Amniotic stem cell (primary cell): ENCODE data around the gene USP49.
A peak's percentile ranks its signal among the peaks of the same experiment; 100 is the strongest.

Experiments
- DNase-seq: peaks from one replicate; lab custom pipeline; 2025; lab: John Stamatoyannopoulos, UW

The USP49 gene

GRCh38 chr6:41874741-41875140 is 20.4 kb downstream of the USP49 start:
- DNase-seq, result no peak

- DNase-seq, result no peak
Measured at GRCh38 chr6:41872147-41872546, 23.0 kb downstream of the USP49 start.

- DNase-seq, result no peak
Measured at GRCh38 chr6:41871691-41872090, 23.5 kb downstream of the USP49 start.

GRCh38 chr6:41859356-41859755 is 35.8 kb downstream of the USP49 start:
- DNase-seq, result no peak

GRCh38 chr6:41858703-41859102 is 36.5 kb downstream of the USP49 start:
- no peak for DNase-seq

GRCh38 chr6:41850861-41851260 is 44.3 kb downstream of the USP49 start:
- no peak for DNase-seq

GRCh38 chr6:41846666-41847237 is 48.4 kb downstream of the USP49 start:
- DNase-seq, result peak; percentile 91

GRCh38 chr6:41843178-41843577 is 52.0 kb downstream of the USP49 start:
- DNase-seq, result no peak

GRCh38 chr6:41840326-41840725 is 54.8 kb downstream of the USP49 start:
- no peak for DNase-seq

GRCh38 chr6:41836660-41837052 is 58.5 kb downstream of the USP49 start:
- DNase-seq, result no peak

GRCh38 chr6:41836022-41836659 is 59.0 kb downstream of the USP49 start:
- DNase-seq, result no peak

GRCh38 chr6:41832263-41832662 is 62.9 kb downstream of the USP49 start:
- no peak for DNase-seq

- no peak for DNase-seq
Measured at GRCh38 chr6:41826343-41827022, 68.7 kb downstream of the USP49 start.

- DNase-seq, result no peak
Measured at GRCh38 chr6:41824571-41825569, 70.3 kb downstream of the USP49 start.

GRCh38 chr6:41823178-41823577 is 72.0 kb downstream of the USP49 start:
- DNase-seq, result no peak

GRCh38 chr6:41822021-41822420 is 73.2 kb downstream of the USP49 start:
- DNase-seq, result no peak

GRCh38 chr6:41821266-41821665 is 73.9 kb downstream of the USP49 start:
- DNase-seq, result no peak

GRCh38 chr6:41818271-41819054 is 76.7 kb downstream of the USP49 start:
- DNase-seq, result no peak

- no peak for DNase-seq
Measured at GRCh38 chr6:41815587-41815986, 79.6 kb downstream of the USP49 start.

GRCh38 chr6:41814629-41815028 is 80.5 kb downstream of the USP49 start:
- no peak for DNase-seq

GRCh38 chr6:41813956-41814355 is 81.2 kb downstream of the USP49 start:
- DNase-seq, result no peak

- no peak for DNase-seq
Measured at GRCh38 chr6:41813469-41813868, 81.7 kb downstream of the USP49 start.
